ENCODE results near the gene LPP. TPM values are rescaled to one million over a fixed set of nuclear protein-coding genes. Genes with fewer than 3 reads are reported as not detected.

The LPP gene
- total and polyA plus RNA-seq, 10 of the 15 experiments (the other 5 are each of a cell fraction or from before 2014, with no cell fraction given) = under 0.01 to 0.62 (median 0.03) TPM

- no peak for TF ChIP-seq RAD21 (IDR thresholded peaks at IDR 0.05; ENCODE audit: insufficient read depth, low read depth, low read length)
- no peak for TF ChIP-seq MTA3 (IDR thresholded peaks at IDR 0.05; ENCODE audit: borderline replicate concordance, low read length)
- TF ChIP-seq FOXM1 (IDR thresholded peaks at IDR 0.05; ENCODE audit: low read depth, low read length) = no peak
- no peak for TF ChIP-seq ZBTB33 (IDR thresholded peaks at IDR 0.05)
- no peak for TF ChIP-seq FOXK2 (IDR thresholded peaks at IDR 0.05)
- TF ChIP-seq EED (IDR thresholded peaks at IDR 0.05; ENCODE audit: low read depth) = no peak
- no peak for TF ChIP-seq NFXL1 (IDR thresholded peaks at IDR 0.05; ENCODE audit: borderline replicate concordance)
- TF ChIP-seq IKZF2 (IDR thresholded peaks at IDR 0.05) = no peak
These were observed 107.1 kb downstream of the LPP start (continued) for GRCh38 chr3:188261011-188261410.

GRCh38 chr3:188262488-188262887, 108.5 kb downstream of the LPP start:
- H4K20me1 ChIP-seq (ENCODE audit: control insufficient read depth, insufficient read depth) = no peaks in the 10 kb centered on the region
- no peak overlapping the region for H3K9ac ChIP-seq (ENCODE audit: control insufficient read depth, insufficient read depth, low read length)
- no peak for ATAC-seq
- ChIA-PET SMC1A (ENCODE audit: uncharacterized antibody, unreplicated experiment) (interaction anchor here (0.7 to 1.2 kb wide), 2 partner anchors 14 to 28 kb away, joined by 3 to 5 read pairs; no protein-coding TSS in a partner anchor), CTCF (interaction anchor here (0.7 to 1.5 kb wide), 2 partner anchors 14 to 250 kb away, joined by 3 read pairs; no protein-coding TSS in a partner anchor), RAD21 (ENCODE audit: unreplicated experiment) (no interaction called here), POLR2A (no interaction called here)
- H3K4me1 ChIP-seq (ENCODE audit: control insufficient read depth, insufficient read depth, low read length) = no peaks in the 10 kb centered on the region
- no peak overlapping the region for H3K27ac ChIP-seq (ENCODE audit: control insufficient read depth, insufficient read depth)
- in situ Hi-C loops (cut with MboI) = no loop called here
- no peaks in the 10 kb centered on the region; a peak in 3 of 4 replicates for H3K27me3 ChIP-seq (replicated peaks in 1 of 2; ENCODE audit: control insufficient read depth in 2 of 2, insufficient read depth in 2 of 2, low read length in 1 of 2)
- DNase-seq (ENCODE audit: low read depth, low spot score) = no peak
- H3K79me2 ChIP-seq (ENCODE audit: control insufficient read depth, insufficient read depth, low read length) = no peaks in the 10 kb centered on the region
- no peak for FAIRE-seq
- H3K4me3 ChIP-seq = no peak overlapping the region
- no peak overlapping the region for H2AFZ ChIP-seq (ENCODE audit: control insufficient read depth, low read depth, low read length)
- no peaks in the 10 kb centered on the region for H3K9me3 ChIP-seq (replicated peaks; ENCODE audit: control insufficient read depth, insufficient read depth, low read length)
- no TSS peak for BruUV-seq (replicated peaks)
- intact Hi-C loops (cut with micrococcal nuclease; ENCODE audit: unreplicated experiment) = no loop called here
- no peak overlapping the region for H3K4me2 ChIP-seq (ENCODE audit: control insufficient read depth, insufficient read depth)
- H3K36me3 ChIP-seq (ENCODE audit: control insufficient read depth in 2 of 2, insufficient read depth in 2 of 2, low read length in 1 of 2) = no peaks in the 10 kb centered on the region
- 9% methylated on average over 5 of the region's 5 CpGs for WGBS (ENCODE audit: insufficient coverage, insufficient replicate concordance, low lambda C conversion rate, missing lambda C conversion rate)
- no peak for TF ChIP-seq ZBTB40 (IDR thresholded peaks at IDR 0.05; ENCODE audit: borderline replicate concordance)
- no peak for TF ChIP-seq SP1 (IDR thresholded peaks at IDR 0.05; ENCODE audit: low read depth, low read length)
- no peak for TF ChIP-seq ZNF217 (IDR thresholded peaks at IDR 0.05)
- no peak for TF ChIP-seq IKZF1 (conservative IDR thresholded peaks at IDR 0.05)
- no peak for TF ChIP-seq RAD21 (IDR thresholded peaks at IDR 0.05; ENCODE audit: insufficient read depth, low read depth, low read length)
- no peak for TF ChIP-seq TCF3 (IDR thresholded peaks at IDR 0.05; ENCODE audit: borderline replicate concordance, insufficient read depth, low read depth, low read length)
- no peak for TF ChIP-seq PAX5 (IDR thresholded peaks at IDR 0.05; ENCODE audit: borderline replicate concordance, low read depth, low read length)
- no peak for TF ChIP-seq YBX1 (IDR thresholded peaks at IDR 0.05)
- TF ChIP-seq FOXK2 (IDR thresholded peaks at IDR 0.05) = no peak
- TF ChIP-seq MYB (IDR thresholded peaks at IDR 0.05; ENCODE audit: borderline replicate concordance, low read depth, low read length) = no peak

Data from GM12878 (cell line).